HFF-Myc (cell line): ENCODE results near the gene ADORA3.

Source experiments
- DNase-seq: peaks from one replicate; pipeline ENCODE4 v3.0.0-alpha.2; 2011; ENCODE audit warnings: low read depth; ENCODE audit errors: extremely low read depth
- H3K4me3 ChIP-seq: replicated peaks from 2 replicates; pipeline ENCODE4 v1.5.1; 2011; ENCODE audit warnings: low read depth, mild to moderate bottlenecking, control low read depth, low read length
- CTCF ChIP-seq: IDR thresholded peaks from 2 replicates; pipeline ENCODE4 v1.5.1; 2012; ENCODE audit warnings: mild to moderate bottlenecking, low read depth, low read length, control low read depth; ENCODE audit errors: missing control alignments

ADORA3 gene

GRCh38 chr1:111515291-111516004, 12.0 kb upstream of the ADORA3 start:
- no peak for DNase-seq
- TF ChIP-seq CTCF = no peak
- peak overlapping the region; percentile 18 for H3K4me3 ChIP-seq

DNA sequence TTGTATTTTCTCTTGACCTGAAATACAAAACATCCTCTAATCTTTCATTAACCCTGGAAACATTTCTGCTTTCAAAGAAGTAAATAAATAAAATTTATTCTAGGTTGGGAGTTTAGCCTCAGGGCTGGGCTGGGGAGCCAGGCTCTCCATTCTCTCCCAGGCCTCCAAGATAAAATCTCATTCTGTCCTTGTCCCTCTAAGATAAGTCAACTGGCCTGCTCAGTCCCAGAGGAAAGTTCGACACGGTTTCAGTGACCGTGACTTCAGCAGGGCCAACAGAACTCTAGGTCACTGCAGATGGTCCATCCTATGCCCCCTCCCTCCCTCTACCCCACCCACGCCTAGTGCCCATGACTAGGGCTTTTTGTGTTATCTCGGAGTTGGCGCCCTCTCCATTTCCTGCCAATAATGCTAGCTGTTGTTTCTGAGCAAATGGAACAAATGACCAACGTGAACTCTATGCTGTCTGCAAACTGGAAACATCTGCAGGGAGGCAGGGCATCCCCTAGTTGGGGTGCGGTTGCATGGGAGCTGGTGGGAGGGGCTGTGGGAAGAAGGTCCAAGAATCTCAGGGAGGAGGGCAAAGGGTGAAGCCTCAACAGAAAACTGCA, 10.1 kb upstream of the ADORA3 start:
- DNase-seq = no peak
- H3K4me3 ChIP-seq = no peak overlapping the region
- no peak for TF ChIP-seq CTCF

DNA sequence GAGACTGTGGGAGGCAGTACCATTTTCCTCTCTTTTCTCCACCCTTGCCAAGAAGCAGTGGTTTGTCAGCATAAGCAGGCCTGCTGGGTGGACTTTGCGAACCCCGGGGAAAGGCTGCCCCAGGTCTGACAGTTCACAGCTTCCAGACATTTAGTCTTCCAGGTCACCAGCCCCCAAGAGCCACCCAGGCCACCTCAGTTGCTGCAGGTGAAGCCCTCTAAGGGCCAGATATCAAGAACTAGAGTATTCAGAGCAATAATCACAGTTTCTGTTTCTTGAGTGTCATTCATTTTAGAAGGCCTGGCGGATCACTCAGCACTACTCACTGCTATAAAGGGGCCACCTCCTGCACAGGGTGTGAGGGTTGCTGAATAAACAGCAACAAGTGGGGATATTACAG, 9.5 kb upstream of the ADORA3 start:
- no peak for DNase-seq
- H3K4me3 ChIP-seq = no peak overlapping the region
- TF ChIP-seq CTCF = no peak

DNA sequence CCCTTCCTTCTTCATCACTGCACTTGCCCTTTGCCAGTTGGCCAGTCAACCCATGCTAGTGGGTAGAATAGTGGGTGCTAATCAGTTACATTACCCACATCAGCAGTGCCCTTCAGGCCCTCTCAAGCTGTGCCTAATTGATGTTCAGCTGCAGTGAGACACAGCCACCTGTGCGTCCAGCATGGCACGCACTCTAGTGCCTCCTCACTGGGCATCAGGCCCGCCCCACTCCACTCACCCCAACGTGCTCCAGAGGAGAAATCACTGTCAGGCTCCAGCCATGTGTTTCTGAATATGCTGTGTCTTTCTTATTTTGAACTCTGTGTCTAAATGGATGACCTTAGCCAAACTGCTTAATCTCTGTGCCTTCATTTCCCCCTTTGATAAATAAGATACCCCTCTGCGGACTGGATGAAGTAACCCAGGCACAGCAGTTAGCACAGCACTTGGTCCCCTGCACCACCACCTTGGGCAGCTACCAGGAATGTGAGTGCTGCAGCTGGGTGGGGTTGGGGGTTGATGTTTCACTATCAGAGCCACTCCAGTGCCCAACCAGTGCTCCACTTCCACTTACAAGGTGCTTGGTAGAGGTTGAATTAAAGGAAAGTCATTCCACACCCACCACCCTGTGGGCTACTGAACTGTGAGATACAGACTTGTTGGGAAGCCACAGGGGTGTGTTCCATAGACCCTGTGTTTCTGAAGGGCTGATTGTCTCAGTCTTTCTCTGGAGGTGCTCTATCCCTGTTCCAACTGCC, 8.9 kb upstream of the ADORA3 start:
- TF ChIP-seq CTCF = no peak
- DNase-seq = no peak
- H3K4me3 ChIP-seq = no peak overlapping the region

- DNase-seq = no peak
- no peak for TF ChIP-seq CTCF
- no peak overlapping the region for H3K4me3 ChIP-seq
These were observed 7.9 kb upstream of the ADORA3 start for GRCh38 chr1:111511370-111511769.

GRCh38 chr1:111509997-111510375, 6.6 kb upstream of the ADORA3 start:
- no peak overlapping the region for H3K4me3 ChIP-seq
- TF ChIP-seq CTCF = no peak
- no peak for DNase-seq
